Naive B cell (primary cell): ENCODE results near the gene PKMYT1. TPM values are rescaled to one million over a fixed set of nuclear protein-coding genes. Genes with fewer than 3 reads are reported as not detected.

ENCODE experiments used
- ATAC-seq, 2 donors: fragments of 150-1000 bp; cut with Tn5 transposase; 2 replicates each; pipeline ENCODE4 v1.10.0; 2021; ENCODE audit warnings: low read depth in 2 of 2, mild to moderate bottlenecking in 2 of 2, moderate library complexity in 2 of 2
- DNase-seq: peaks from one replicate; pipeline ENCODE4 v3.0.0; 2022
- H3K27ac Mint-ChIP-seq, 6 donors: one replicate each; pipeline ENCODE4 v1.8.0; 2020 to 2022; ENCODE audit warnings: mild to moderate bottlenecking in 6 of 6, mixed read lengths in 6 of 6, moderate library complexity in 5 of 6, inconsistent platforms in 2 of 6
- H3K27me3 Mint-ChIP-seq, 3 donors: one replicate each; pipeline ENCODE4 v1.8.0; 2021 to 2022; ENCODE audit warnings: mixed read lengths in 3 of 3, mild to moderate bottlenecking in 1 of 3
- H3K36me3 Mint-ChIP-seq, 2 donors: one replicate each; pipeline ENCODE4 v1.8.0; 2020 to 2022; ENCODE audit warnings: mixed read lengths in 2 of 2, inconsistent platforms in 1 of 2, mild to moderate bottlenecking in 1 of 2
- H3K4me1 Mint-ChIP-seq, 3 donors: one replicate each; pipeline ENCODE4 v1.8.0; 2020 to 2022; ENCODE audit warnings: mixed read lengths in 3 of 3, inconsistent platforms in 1 of 3, mild to moderate bottlenecking in 1 of 3, moderate library complexity in 1 of 3
- H3K4me3 Mint-ChIP-seq, 8 donors: one replicate each; pipeline ENCODE4 v1.8.0; 2020 to 2022; ENCODE audit warnings: mild to moderate bottlenecking in 8 of 8, mixed read lengths in 8 of 8, moderate library complexity in 8 of 8, inconsistent platforms in 2 of 8
- H3K9me3 Mint-ChIP-seq, 7 donors: one replicate each; pipeline ENCODE4 v1.8.0; 2020 to 2022; ENCODE audit warnings: mixed read lengths in 7 of 7, mild to moderate bottlenecking in 5 of 7, inconsistent platforms in 2 of 7, moderate library complexity in 1 of 7
- polyA plus RNA-seq, 6 donors: library from polyadenylated mRNA; unstranded; fragments of 300-500 nt; fragmentation: Illumina TruSeq; gene quantifications; one replicate each; pipeline ENCODE4 v1.2.3, GENCODE V29; 2021; ENCODE audit warnings: low read depth in 6 of 6

The PKMYT1 gene
- polyA plus RNA-seq, 6 donors from 2014 or later, result 0.45 to 0.88 (median 0.62) TPM; not detected in 2

GRCh38 chr16:3013998-3014690 is 33.9 kb upstream of the PKMYT1 start:
- Mint-ChIP-seq H3K27me3 (peaks cover 8 to 55% (median 20%) of the 10 kb centered on the region in 3 donors), H3K9me3 (peaks cover 0 to 4% (median 0%) of the 10 kb centered on the region in 7 donors), H3K4me1 (peaks cover 4 to 15% (median 6%) of the 10 kb centered on the region in 3 donors), H3K4me3 (peak overlapping the region in 1 of 8 donors; percentile 54), H3K36me3 (no peaks in the 10 kb centered on the region), H3K27ac (peak overlapping the region in 1 of 6 donors; percentile 80)
- ATAC-seq (no peak), DNase-seq (no peak)

DNA sequence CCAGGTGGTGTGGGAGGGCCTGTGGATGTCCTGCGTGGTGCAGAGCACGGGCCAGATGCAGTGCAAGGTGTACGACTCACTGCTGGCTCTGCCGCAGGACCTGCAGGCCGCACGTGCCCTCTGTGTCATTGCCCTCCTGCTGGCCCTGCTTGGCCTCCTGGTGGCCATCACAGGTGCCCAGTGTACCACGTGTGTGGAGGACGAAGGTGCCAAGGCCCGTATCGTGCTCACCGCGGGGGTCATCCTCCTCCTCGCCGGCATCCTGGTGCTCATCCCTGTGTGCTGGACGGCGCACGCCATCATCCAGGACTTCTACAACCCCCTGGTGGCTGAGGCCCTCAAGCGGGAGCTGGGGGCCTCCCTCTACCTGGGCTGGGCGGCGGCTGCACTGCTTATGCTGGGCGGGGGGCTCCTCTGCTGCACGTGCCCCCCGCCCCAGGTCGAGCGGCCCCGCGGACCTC is 33.3 kb upstream of the PKMYT1 start:
- no peaks in the 10 kb centered on the region for H3K36me3 Mint-ChIP-seq
- ATAC-seq, result no peak
- peaks cover 0 to under 1% (median 0%) of the 10 kb centered on the region in 7 donors for H3K9me3 Mint-ChIP-seq
- peaks cover 8 to 58% (median 20%) of the 10 kb centered on the region in 3 donors for H3K27me3 Mint-ChIP-seq
- no peak overlapping the region for H3K27ac Mint-ChIP-seq
- H3K4me1 Mint-ChIP-seq, result peaks cover 7 to 15% (median 7%) of the 10 kb centered on the region in 3 donors
- no peak for DNase-seq
- H3K4me3 Mint-ChIP-seq, result no peak overlapping the region

- H3K27me3 Mint-ChIP-seq, result peaks cover 11 to 58% (median 20%) of the 10 kb centered on the region in 3 donors
- no peak within 1 kb of the TSS for H3K27ac Mint-ChIP-seq
- peaks cover 10 to 18% (median 13%) of the 10 kb centered on the region in 3 donors for H3K4me1 Mint-ChIP-seq
- no peaks in the 10 kb centered on the region for H3K36me3 Mint-ChIP-seq
- DNase-seq, result no peak
- peak; percentile 50 to 74 for ATAC-seq
- H3K4me3 Mint-ChIP-seq, result peak within 1 kb of the TSS in 1 of 8 donors; percentile 72
- no peaks in the 10 kb centered on the region for H3K9me3 Mint-ChIP-seq
Measured at GRCh38 chr16:3012828-3013420, 32.7 kb upstream of the PKMYT1 start, which contains the start of gene CLDN9. Gene CLDN9 (plus strand): TSS chr16:3012923. CDS start chr16:3013363, 440 bp downstream.

GRCh38 chr16:3012246-3012645 is 32.0 kb upstream of the PKMYT1 start:
- Mint-ChIP-seq H3K4me3 (peak overlapping the region in 1 of 8 donors; percentile 72), H3K27me3 (peaks cover 13 to 56% (median 20%) of the 10 kb centered on the region in 3 donors), H3K36me3 (no peaks in the 10 kb centered on the region), H3K27ac (no peak overlapping the region), H3K4me1 (peaks cover 16 to 23% (median 16%) of the 10 kb centered on the region in 3 donors), H3K9me3 (no peaks in the 10 kb centered on the region)
- DNase-seq (no peak), ATAC-seq (no peak)

DNA sequence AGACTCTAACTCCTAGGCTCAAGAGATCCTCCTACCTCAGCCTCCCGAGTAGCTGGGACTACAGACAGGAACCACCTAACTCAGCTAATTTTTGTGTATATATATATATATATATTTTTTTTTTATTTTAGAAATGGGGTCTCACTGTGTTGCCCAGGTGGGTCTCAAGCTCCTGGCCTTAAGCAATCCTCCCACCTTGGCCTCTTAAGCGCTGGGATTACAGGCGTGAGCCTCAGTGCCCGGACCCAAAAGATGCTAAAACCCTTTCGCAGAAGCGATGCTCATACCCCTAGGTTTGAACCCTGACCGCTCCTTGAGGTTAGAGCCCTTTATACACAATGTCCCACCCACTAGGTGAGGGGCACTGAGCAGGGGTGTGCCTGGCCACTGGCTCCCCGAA is 30.3 kb upstream of the PKMYT1 start:
- Mint-ChIP-seq H3K27me3 (peaks cover 15 to 44% (median 20%) of the 10 kb centered on the region in 3 donors), H3K4me3 (no peak overlapping the region), H3K36me3 (no peaks in the 10 kb centered on the region)

GRCh38 chr16:3009568-3010390 is 29.5 kb upstream of the PKMYT1 start:
- ATAC-seq, result no peak
- peaks cover 24 to 33% (median 26%) of the 10 kb centered on the region in 3 donors for H3K4me1 Mint-ChIP-seq

More for the DNA sequence above, 30.3 kb upstream of the PKMYT1 start:
- H3K9me3 Mint-ChIP-seq, result no peaks in the 10 kb centered on the region
- ATAC-seq, result no peak
- H3K27ac Mint-ChIP-seq, result no peak overlapping the region
- peaks cover 21 to 30% (median 23%) of the 10 kb centered on the region in 3 donors for H3K4me1 Mint-ChIP-seq
- DNase-seq, result no peak

DNA sequence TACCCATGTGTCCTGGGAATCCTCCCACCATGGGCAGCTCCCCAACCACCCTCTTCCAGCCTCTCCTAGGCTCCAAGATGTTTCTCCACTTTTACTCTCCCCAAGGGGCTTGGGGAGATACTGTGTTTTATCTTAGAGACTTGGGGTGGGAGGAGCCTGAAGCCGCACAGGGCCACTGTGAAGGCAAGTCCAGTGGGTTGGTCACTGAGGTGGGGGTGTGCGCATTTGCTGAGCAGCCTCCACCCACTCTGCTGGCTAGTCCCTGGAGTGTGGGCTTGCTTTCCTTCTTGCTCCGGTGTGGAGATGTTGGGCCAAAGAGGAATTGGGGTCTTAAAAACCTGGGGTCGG is 28.4 kb upstream of the PKMYT1 start:
- Mint-ChIP-seq H3K36me3 (no peaks in the 10 kb centered on the region), H3K4me1 (peaks cover 26 to 35% (median 27%) of the 10 kb centered on the region in 3 donors), H3K27ac (no peak overlapping the region), H3K4me3 (peak overlapping the region in 3 of 8 donors; percentile 72 to 82 (median 79)), H3K9me3 (no peaks in the 10 kb centered on the region), H3K27me3 (peaks cover 9 to 35% (median 11%) of the 10 kb centered on the region in 3 donors)
- no peak for DNase-seq
- no peak for ATAC-seq

More at GRCh38 chr16:3009568-3010390, 29.5 kb upstream of the PKMYT1 start:
- Mint-ChIP-seq H3K4me3 (peak overlapping the region in 1 of 8 donors; percentile 63), H3K27me3 (peaks cover 11 to 45% (median 19%) of the 10 kb centered on the region in 3 donors), H3K27ac (no peak overlapping the region), H3K36me3 (no peaks in the 10 kb centered on the region), H3K9me3 (no peaks in the 10 kb centered on the region)
- DNase-seq, result no peak

- Mint-ChIP-seq H3K27me3 (peaks cover 9 to 29% (median 11%) of the 10 kb centered on the region in 3 donors), H3K9me3 (no peaks in the 10 kb centered on the region), H3K36me3 (no peaks in the 10 kb centered on the region), H3K4me3 (peak overlapping the region; percentile 45 to 86 (median 78)), H3K4me1 (peaks cover 26 to 35% (median 29%) of the 10 kb centered on the region in 3 donors), H3K27ac (peak overlapping the region in 2 of 6 donors; percentile 20 to 47)
- no peak for ATAC-seq
- no peak for DNase-seq
Measured at GRCh38 chr16:3007957-3008689, 27.9 kb upstream of the PKMYT1 start.

- Mint-ChIP-seq H3K4me1 (peaks cover 22 to 29% (median 28%) of the 10 kb centered on the region in 3 donors), H3K36me3 (no peaks in the 10 kb centered on the region), H3K9me3 (no peaks in the 10 kb centered on the region), H3K27ac (peak overlapping the region in 2 of 6 donors; percentile 20 to 47), H3K27me3 (peaks cover 3 to 21% (median 11%) of the 10 kb centered on the region in 3 donors), H3K4me3 (peak overlapping the region in 7 of 8 donors; percentile 72 to 86 (median 79))
- no peak for ATAC-seq
- DNase-seq, result no peak
Measured at GRCh38 chr16:3007059-3007956, 27.1 kb upstream of the PKMYT1 start.

DNA sequence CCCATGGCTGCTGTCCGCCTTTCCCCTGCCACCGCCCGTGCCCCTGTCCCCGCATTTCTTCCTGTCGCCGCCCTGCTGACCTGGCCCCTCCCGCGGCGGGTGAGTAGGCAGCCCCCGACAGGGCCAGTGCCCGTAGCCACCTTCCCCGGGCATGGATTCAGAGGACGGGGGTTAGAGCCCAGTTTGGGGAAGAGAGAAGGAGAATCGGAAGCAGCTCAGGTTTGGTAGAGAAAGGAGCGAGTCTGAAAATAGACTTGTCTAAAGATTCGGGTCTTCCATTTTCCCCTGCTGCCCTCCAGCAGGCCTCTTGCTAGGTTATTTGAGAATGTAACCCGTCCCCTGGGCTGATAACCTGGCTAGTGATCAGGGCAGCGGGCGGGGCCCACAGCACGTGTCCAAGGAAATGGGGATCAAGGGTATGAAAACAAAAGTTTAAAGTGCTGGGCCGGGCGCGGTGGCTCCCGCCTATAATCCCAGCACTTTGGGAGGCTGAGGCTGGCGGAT is 24.6 kb upstream of the PKMYT1 start:
- DNase-seq (no peak), ATAC-seq (no peak)
- Mint-ChIP-seq H3K27me3 (peaks cover 11 to 24% (median 13%) of the 10 kb centered on the region in 3 donors), H3K27ac (peak overlapping the region in 1 of 6 donors; percentile 29), H3K4me1 (peaks cover 21 to 29% (median 25%) of the 10 kb centered on the region in 3 donors), H3K36me3 (no peaks in the 10 kb centered on the region), H3K4me3 (peak overlapping the region; percentile 46 to 87 (median 75)), H3K9me3 (no peaks in the 10 kb centered on the region)

DNA sequence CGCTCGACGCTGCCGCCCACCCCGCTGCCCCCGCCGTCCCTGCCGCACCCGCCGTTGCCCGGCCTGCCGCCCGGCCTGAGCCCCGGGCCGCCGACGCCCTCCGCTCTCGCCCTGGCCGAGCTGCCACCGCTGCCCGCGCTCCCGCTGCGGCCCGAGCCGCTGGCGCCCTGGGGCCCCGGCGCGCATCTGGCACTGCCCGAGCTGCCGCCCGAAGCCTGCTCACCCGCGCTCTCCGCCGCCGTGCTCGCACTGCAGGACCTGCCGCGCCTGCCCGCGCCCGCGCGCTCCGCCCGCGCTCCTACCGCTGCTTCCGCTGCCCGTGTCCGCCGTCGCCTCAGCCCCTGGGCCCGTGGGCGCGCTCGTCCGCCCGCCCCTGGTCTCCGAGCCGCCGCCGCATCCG is 24.1 kb upstream of the PKMYT1 start:
- Mint-ChIP-seq H3K27me3 (peaks cover 11 to 29% (median 15%) of the 10 kb centered on the region in 3 donors), H3K27ac (peak overlapping the region in 1 of 6 donors; percentile 29), H3K4me3 (peak overlapping the region in 1 of 8 donors; percentile 77), H3K9me3 (no peaks in the 10 kb centered on the region), H3K36me3 (no peaks in the 10 kb centered on the region), H3K4me1 (peaks cover 21 to 29% (median 25%) of the 10 kb centered on the region in 3 donors)
- DNase-seq (no peak), ATAC-seq (peak; percentile 3 to 6)
